Measurements from ENCODE around the gene IRGC. TPM values are rescaled to one million over a fixed set of nuclear protein-coding genes. Genes with fewer than 3 reads are reported as not detected.

Gene IRGC
- total RNA-seq, 4 donors from 2014 or later = not detected

DNA sequence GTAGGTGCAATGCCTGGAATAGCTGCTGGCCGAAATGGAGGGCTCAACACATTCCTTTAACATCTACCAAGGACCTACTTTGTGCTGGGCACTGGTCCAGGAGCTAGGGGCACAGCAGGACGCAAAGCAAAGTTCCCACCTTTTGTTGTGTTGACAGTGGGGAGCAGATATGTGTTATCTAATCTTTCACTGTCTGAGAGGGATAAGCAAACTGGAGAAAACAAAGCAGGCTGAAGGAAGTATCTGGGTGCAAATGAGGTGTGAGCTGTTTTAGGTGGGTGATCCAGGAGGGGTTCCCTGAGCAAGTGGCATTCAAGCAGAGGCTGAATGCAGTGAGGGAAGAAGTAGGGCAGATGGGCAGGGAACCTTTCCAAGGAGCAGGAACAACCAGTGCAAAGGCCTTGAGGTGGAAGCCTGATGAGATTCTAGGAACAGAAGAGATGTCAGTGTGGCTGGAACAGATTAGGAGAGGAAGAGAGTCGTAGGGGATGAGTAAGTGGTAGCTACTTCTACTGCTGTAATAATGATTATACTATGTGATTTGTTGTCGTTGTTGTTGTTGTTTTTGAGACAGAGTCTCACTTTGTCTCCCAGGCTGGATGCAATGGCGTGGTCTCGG, 43.7 kb upstream of the IRGC start:
- no peaks in the 10 kb centered on the region for H3K27me3 ChIP-seq
- H3K4me1 ChIP-seq = peaks cover 0 to 29% (median 14%) of the 10 kb centered on the region in 4 donors
- no peaks in the 10 kb centered on the region for H3K9me3 ChIP-seq
- H3K36me3 ChIP-seq = peaks cover 0 to 3% (median 0%) of the 10 kb centered on the region in 3 donors
- 53 to 54% methylated on average over 5 to 6 of the region's 6 CpGs for WGBS, 2 donors
- no peak for DNase-seq (ENCODE audit: low spot score in 2 of 2)
- no peak overlapping the region for H3K27ac ChIP-seq
- TF ChIP-seq POLR2A (IDR thresholded peaks at IDR 0.05) = no peak
- no peak for TF ChIP-seq EP300 (IDR thresholded peaks at IDR 0.05)
- TF ChIP-seq, protein P1, sequence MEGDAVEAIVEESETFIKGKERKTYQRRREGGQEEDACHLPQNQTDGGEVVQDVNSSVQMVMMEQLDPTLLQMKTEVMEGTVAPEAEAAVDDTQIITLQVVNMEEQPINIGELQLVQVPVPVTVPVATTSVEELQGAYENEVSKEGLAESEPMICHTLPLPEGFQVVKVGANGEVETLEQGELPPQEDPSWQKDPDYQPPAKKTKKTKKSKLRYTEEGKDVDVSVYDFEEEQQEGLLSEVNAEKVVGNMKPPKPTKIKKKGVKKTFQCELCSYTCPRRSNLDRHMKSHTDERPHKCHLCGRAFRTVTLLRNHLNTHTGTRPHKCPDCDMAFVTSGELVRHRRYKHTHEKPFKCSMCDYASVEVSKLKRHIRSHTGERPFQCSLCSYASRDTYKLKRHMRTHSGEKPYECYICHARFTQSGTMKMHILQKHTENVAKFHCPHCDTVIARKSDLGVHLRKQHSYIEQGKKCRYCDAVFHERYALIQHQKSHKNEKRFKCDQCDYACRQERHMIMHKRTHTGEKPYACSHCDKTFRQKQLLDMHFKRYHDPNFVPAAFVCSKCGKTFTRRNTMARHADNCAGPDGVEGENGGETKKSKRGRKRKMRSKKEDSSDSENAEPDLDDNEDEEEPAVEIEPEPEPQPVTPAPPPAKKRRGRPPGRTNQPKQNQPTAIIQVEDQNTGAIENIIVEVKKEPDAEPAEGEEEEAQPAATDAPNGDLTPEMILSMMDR (IDR thresholded peaks at IDR 0.05) = no peak
- H3K4me3 ChIP-seq = no peak overlapping the region

DNA sequence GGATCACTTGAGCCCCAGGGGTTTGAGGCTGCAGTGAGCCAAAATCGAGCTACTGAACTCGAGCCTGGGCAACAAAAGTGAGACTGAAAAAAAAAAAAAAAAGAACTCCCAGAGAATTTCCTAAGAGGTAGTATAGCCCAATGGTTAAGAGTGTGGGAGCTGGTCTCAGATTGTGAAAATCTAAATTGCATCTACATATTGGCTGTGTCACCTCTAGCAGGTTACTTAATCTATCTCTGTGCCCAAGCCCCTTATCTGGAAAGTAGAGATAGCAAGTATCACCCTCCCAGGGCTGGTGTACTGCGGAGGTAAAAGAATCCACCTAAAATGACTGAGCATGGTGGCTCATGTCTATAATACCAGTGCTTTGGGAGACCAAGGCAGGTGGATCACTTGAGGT, 42.2 kb upstream of the IRGC start:
- no peaks in the 10 kb centered on the region for H3K27me3 ChIP-seq
- peaks cover 0 to 19% (median 11%) of the 10 kb centered on the region in 4 donors for H3K4me1 ChIP-seq
- peak overlapping the region in 1 of 4 donors; percentile 75 for H3K27ac ChIP-seq
- 73 to 79% methylated on average over 3 of the region's 3 CpGs for WGBS, 2 donors
- no peak overlapping the region for H3K4me3 ChIP-seq
- no peaks in the 10 kb centered on the region for H3K36me3 ChIP-seq
- TF ChIP-seq, protein P1 (IDR thresholded peaks at IDR 0.05) = no peak
- TF ChIP-seq POLR2A (IDR thresholded peaks at IDR 0.05) (no peak), EP300 (IDR thresholded peaks at IDR 0.05) (no peak)
- H3K9me3 ChIP-seq = no peaks in the 10 kb centered on the region
- no peak for DNase-seq (ENCODE audit: low spot score in 2 of 2)

DNA sequence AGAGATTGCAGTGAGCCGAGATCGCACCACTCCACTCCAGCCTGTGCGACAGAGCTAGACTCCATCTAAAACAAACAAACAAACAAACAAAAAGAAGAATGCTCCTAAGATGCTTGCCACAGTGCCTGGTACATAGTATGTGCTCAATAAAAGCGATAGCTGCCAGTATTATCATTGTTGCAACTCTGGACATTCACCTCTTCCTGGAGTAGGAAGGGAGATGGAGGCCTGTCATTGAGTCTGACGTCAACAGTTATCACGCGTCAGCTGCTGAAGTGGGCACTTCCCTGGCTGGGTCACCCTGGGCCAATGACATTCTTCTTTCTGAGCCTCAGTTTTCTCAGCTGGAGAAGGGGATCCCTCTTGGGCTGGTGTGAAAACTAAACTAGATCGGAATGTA, 41.7 kb upstream of the IRGC start:
- Histone ChIP-seq H3K4me1 (peaks cover 0 to 15% (median 8%) of the 10 kb centered on the region in 4 donors), H3K27ac (peak overlapping the region in 3 of 4 donors; percentile 59 to 75 (median 68)), H3K9me3 (no peaks in the 10 kb centered on the region), H3K4me3 (no peak overlapping the region), H3K36me3 (no peaks in the 10 kb centered on the region), H3K27me3 (no peaks in the 10 kb centered on the region)
- DNase-seq (ENCODE audit: low spot score in 2 of 2) = no peak
- TF ChIP-seq EP300 (IDR thresholded peaks at IDR 0.05) (no peak), POLR2A (IDR thresholded peaks at IDR 0.05) (no peak)
- WGBS, 2 donors = 85 to 88% methylated on average over 8 of the region's 8 CpGs

DNA sequence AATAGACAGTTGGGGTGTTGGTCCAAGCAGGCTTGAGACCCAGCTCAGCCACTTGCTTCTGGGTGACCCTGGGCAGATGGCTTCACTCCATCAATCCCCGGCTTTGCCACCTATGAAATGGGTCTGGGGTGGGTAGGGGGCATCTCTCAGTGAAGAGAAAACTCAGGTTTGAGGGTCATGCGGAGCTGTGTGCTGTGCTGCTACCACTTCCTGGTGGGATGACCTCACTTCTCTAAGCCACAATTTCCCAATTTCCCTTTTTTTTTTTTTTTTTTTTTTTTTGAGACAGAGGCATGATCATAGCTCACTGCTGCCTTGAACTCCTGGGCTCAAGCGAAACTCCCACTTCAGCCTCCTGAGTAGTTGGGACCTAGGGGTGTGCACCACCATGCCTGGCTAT, 41.3 kb upstream of the IRGC start:
- Histone ChIP-seq H3K27me3 (no peaks in the 10 kb centered on the region), H3K36me3 (no peaks in the 10 kb centered on the region), H3K4me3 (no peak overlapping the region), H3K9me3 (no peaks in the 10 kb centered on the region), H3K4me1 (peaks cover 0 to 11% (median 4%) of the 10 kb centered on the region in 4 donors), H3K27ac (peak overlapping the region in 3 of 4 donors; percentile 59 to 75 (median 68))
- DNase-seq (ENCODE audit: low spot score in 2 of 2) = no peak
- WGBS, 2 donors = 65 to 82% methylated on average over 3 of the region's 3 CpGs
- TF ChIP-seq EP300 (IDR thresholded peaks at IDR 0.05) (no peak), POLR2A (IDR thresholded peaks at IDR 0.05) (no peak)
- TF ChIP-seq, protein P1 (IDR thresholded peaks at IDR 0.05) = no peak

DNA sequence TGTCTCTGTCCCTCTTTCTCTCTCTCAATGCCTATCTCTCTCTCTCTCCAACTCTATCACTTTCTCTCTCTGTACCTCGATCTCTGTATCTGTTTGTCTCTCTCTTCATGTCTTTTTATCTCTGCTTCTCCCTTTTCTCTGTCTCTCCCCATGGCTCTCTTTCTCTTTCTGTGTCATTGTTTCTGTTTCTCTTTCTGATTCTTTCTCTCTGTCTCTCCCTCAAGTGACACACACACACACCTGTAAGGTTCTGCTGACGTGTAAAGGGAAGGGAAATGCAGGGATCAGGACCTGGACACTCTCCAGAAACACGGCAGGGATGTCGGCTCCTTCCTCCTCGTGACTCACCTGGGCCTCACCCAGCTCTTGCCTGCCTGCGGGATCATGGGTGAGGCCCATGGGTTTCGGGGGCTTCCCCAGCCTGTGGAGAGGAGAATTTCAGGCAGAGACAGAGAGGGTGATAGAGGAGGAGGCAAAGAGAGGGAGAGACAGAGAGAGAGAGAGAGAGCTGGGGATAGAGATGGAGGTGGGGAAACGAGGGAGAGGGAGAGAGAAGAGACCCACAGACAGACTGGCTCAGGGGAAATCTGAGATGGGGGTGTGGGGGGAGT, 40.5 kb upstream of the IRGC start:
- no peak for DNase-seq (ENCODE audit: low spot score in 2 of 2)
- Histone ChIP-seq H3K27me3 (no peaks in the 10 kb centered on the region), H3K4me1 (peaks cover 0 to 3% (median under 1%) of the 10 kb centered on the region in 4 donors), H3K4me3 (no peak overlapping the region), H3K27ac (peak overlapping the region in 1 of 4 donors; percentile 59), H3K36me3 (no peaks in the 10 kb centered on the region), H3K9me3 (no peaks in the 10 kb centered on the region)
- TF ChIP-seq EP300 (IDR thresholded peaks at IDR 0.05) (no peak), POLR2A (IDR thresholded peaks at IDR 0.05) (no peak)
- TF ChIP-seq, protein P1 (IDR thresholded peaks at IDR 0.05) = no peak
- 30 to 33% methylated on average over 8 of the region's 8 CpGs for WGBS, 2 donors
